Endodermal cell (in vitro differentiated cells): ENCODE measurements around the gene HOXB5. TPM values are rescaled to one million over a fixed set of nuclear protein-coding genes. Genes with fewer than 3 reads are reported as not detected.
A peak's percentile ranks its signal among the peaks of the same experiment; 100 is the strongest.

Experiments
- DNase-seq: peaks from one replicate; pipeline ENCODE4 v3.0.0-alpha.2; 2017
- H3K27ac ChIP-seq: 2 replicates; pipeline ENCODE4 v1.5.1; 2013; ENCODE audit warnings: mild to moderate bottlenecking, low read depth, low read length, moderate library complexity
- H3K27me3 ChIP-seq: 2 replicates; pipeline ENCODE4 v1.6.1; 2013; ENCODE audit warnings: mild to moderate bottlenecking, low read length, moderate library complexity; ENCODE audit not compliant: insufficient read depth, control insufficient read depth, poor library complexity, severe bottlenecking
- H3K36me3 ChIP-seq: 2 replicates; pipeline ENCODE4 v1.7.0; 2013; ENCODE audit warnings: mild to moderate bottlenecking, low read length, moderate library complexity; ENCODE audit not compliant: control insufficient read depth, insufficient read depth
- H3K4me1 ChIP-seq: one replicate; pipeline ENCODE4 v1.7.0; 2013; ENCODE audit warnings: low read length; ENCODE audit not compliant: control insufficient read depth, insufficient read depth
- H3K4me3 ChIP-seq: 2 replicates; pipeline ENCODE4 v1.5.1; 2013; ENCODE audit warnings: mild to moderate bottlenecking, low read length, moderate library complexity
- H3K9ac ChIP-seq: 2 replicates; pipeline ENCODE4 v1.6.1; 2013; ENCODE audit warnings: mild to moderate bottlenecking, low read length, moderate library complexity; ENCODE audit not compliant: poor library complexity, severe bottlenecking; ENCODE audit errors: extremely low read depth
- H3K9me3 ChIP-seq: 2 replicates; pipeline ENCODE4 v1.6.1; 2013; ENCODE audit warnings: mild to moderate bottlenecking, low read length, moderate library complexity; ENCODE audit not compliant: control insufficient read depth
- H3K27ac Mint-ChIP-seq: 2 replicates; pipeline ENCODE4 v1.8.0; 2020; ENCODE audit warnings: mixed read lengths
- H3K27me3 Mint-ChIP-seq: 2 replicates; pipeline ENCODE4 v1.8.0; 2021; ENCODE audit warnings: mild to moderate bottlenecking, mixed read lengths; ENCODE audit not compliant: insufficient read depth
- H3K36me3 Mint-ChIP-seq: 2 replicates; pipeline ENCODE4 v1.8.0; 2020; ENCODE audit warnings: low read depth, mixed read lengths
- H3K4me1 Mint-ChIP-seq: 2 replicates; pipeline ENCODE4 v1.8.0; 2020; ENCODE audit warnings: mixed read lengths
- H3K4me3 Mint-ChIP-seq: 2 replicates; pipeline ENCODE4 v1.8.0; 2020; ENCODE audit warnings: mild to moderate bottlenecking, moderate library complexity, mixed read lengths
- H3K9me3 Mint-ChIP-seq: 2 replicates; pipeline ENCODE4 v1.8.0; 2020; ENCODE audit warnings: mild to moderate bottlenecking, mixed read lengths
- CTCF ChIP-seq: fragments of 200-600 bp; sonication (generic); conservative IDR thresholded peaks from 2 replicates; pipeline ENCODE4 v1.5.0; 2021; ENCODE audit warnings: antibody characterized with exemption, mild to moderate bottlenecking
- whole genome bisulfite sequencing, 2 experiments: methylation state at CpG; one replicate each; pipeline versions ENCODE4 v1.1.5 to v1.1.7; 2013; ENCODE audit warnings: missing lambda C conversion rate in 2 of 2, mixed read lengths in 1 of 2; ENCODE audit not compliant: insufficient coverage in 1 of 2, insufficient read length in 1 of 2; 5-methylcytosine and 5-hydroxymethylcytosine counted together
- total RNA-seq, 2 donors: library from RNA; stranded (reverse); fragmentation: NEBNext Ultra II Directional in 1 of 2; extraction: Animal tissue kit (Norgen Biotek cat#: 25700) in 1 of 2; gene quantifications; 2 replicates in 1 of 2; 3 replicates in 1 of 2; pipeline ENCODE4 v1.2.1, GENCODE V29; 2021

The HOXB5 gene
- total RNA-seq, 2 donors from 2014 or later, result not detected

DNA sequence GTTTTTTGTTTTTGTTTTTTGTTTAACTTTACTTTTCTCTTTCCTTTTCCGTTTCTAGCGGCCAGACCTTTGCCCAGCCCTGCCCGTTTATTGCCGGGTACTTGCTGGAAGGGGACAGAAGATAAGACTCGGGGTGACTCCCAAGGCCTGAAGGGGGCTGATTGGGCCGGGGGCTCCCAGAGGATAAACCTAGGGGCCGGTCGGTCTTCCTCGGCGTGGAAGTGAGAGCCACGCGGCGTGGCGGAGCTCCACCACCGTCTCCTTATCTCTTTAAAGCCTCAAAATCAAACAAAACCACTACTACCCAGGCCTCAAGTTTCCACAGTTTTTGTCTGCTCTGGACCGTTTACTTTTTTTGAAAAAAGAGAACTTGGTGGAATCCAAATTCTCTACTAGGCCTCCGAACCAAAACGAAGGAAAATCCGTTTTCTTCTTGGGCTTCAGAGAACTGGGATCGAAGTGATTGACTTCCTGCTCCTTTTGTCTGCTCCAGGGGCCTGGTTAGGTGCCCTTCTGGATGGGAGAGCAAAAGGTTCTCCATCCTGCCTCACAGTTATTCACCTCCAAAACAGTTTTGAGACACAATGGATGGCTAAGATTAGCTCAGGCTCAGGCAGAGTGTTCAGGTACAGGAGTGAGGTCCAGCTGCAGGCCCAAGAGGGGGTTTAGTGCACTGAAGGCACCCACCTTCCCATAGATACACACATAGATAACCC is 41.1 kb upstream of the HOXB5 start:
- Mint-ChIP-seq H3K4me1 (no peaks in the 10 kb centered on the region), H3K4me3 (no peak overlapping the region), H3K36me3 (no peaks in the 10 kb centered on the region), H3K27me3 (peaks cover 100% of the 10 kb centered on the region), H3K27ac (no peak overlapping the region), H3K9me3 (peaks cover 2% of the 10 kb centered on the region)
- TF ChIP-seq CTCF, result no peak
- 39 to 42% methylated on average over 14 to 20 of the region's 20 CpGs for WGBS, 2 experiments
- Histone ChIP-seq H3K9ac (no peak overlapping the region), H3K27me3 (peaks cover 100% of the 10 kb centered on the region), H3K27ac (no peak overlapping the region), H3K4me1 (no peaks in the 10 kb centered on the region), H3K4me3 (no peak overlapping the region), H3K36me3 (no peaks in the 10 kb centered on the region), H3K9me3 (peaks cover 7% of the 10 kb centered on the region)
- peak; percentile 41 for DNase-seq

DNA sequence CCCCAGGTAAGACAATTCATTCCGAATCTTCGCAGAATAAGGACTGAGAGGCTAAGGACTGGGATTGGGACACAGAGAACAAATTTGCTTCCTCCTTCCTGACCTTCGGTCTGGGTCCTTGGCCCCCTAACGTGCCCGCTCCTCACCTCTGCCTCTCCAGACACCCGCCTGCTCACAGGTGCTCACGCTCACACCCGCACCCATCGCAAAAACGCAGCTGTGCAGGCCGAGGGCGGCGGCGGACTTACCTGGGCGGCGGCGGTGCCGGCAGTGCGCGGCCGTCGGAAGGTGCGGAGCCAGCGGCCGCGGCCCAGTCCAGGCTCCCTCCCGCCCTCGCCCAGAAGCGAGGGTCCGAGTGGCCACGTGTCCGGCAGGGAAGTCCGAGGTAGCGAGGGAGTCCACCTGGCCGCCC is 39.7 kb upstream of the HOXB5 start:
- H3K27me3 ChIP-seq, result peaks cover 100% of the 10 kb centered on the region
- H3K4me1 ChIP-seq, result no peaks in the 10 kb centered on the region
- H3K9ac ChIP-seq, result no peak overlapping the region
- H3K4me3 ChIP-seq, result no peak overlapping the region
- no peaks in the 10 kb centered on the region for H3K36me3 Mint-ChIP-seq
- TF ChIP-seq CTCF, result no peak
- peak; percentile 71 for DNase-seq
- no peaks in the 10 kb centered on the region for H3K4me1 Mint-ChIP-seq
- 2 to 6% methylated on average over 8 to 35 of the region's 35 CpGs for WGBS, 2 experiments
- H3K9me3 ChIP-seq, result peaks cover 7% of the 10 kb centered on the region
- H3K27ac Mint-ChIP-seq, result no peak overlapping the region
- no peak overlapping the region for H3K27ac ChIP-seq
- peaks cover 2% of the 10 kb centered on the region for H3K9me3 Mint-ChIP-seq
- H3K27me3 Mint-ChIP-seq, result peaks cover 100% of the 10 kb centered on the region
- H3K36me3 ChIP-seq, result no peaks in the 10 kb centered on the region
- H3K4me3 Mint-ChIP-seq, result no peak overlapping the region

DNA sequence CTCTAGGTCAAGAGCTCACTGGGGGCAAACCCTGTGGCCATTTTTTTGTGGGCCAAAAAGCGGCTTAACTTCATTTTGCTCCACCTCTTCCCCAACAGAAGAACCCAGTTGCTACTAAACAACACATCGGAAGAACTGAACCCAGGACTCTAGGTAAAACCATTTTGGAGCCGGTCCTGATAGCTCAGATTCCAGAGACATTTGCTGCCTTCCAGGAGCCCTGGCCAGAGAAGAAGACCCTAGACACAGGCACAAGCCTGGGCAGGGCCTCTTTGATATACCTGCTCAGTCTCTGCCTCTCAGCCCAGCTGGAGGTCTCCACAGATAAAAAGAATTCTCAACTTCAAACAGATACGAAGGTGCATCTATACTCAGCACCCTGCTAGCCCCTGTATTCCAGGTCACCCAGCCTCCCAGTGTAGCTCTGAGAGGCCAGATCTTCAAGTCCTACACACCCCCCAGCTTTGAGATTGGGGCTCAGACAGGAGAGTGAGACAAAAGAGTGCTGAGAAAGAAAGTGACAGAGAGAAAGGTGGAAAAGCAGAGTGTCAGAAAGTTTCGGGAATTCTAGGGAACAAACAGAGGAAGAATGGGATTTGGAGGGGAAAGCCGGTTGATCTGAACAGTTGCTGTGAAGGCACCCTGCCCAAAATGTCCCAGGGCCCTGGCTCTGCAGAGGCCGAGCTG is 39.1 kb upstream of the HOXB5 start:
- H3K27ac ChIP-seq, result no peak overlapping the region
- Mint-ChIP-seq H3K4me3 (no peak overlapping the region), H3K9me3 (peaks cover 2% of the 10 kb centered on the region), H3K27me3 (peaks cover 100% of the 10 kb centered on the region), H3K36me3 (no peaks in the 10 kb centered on the region), H3K4me1 (no peaks in the 10 kb centered on the region), H3K27ac (no peak overlapping the region)
- H3K27me3 ChIP-seq, result peaks cover 100% of the 10 kb centered on the region
- WGBS, 2 experiments, result 18 to 27% methylated on average over 5 to 7 of the region's 7 CpGs
- TF ChIP-seq CTCF, result no peak
- peak; percentile 61 for DNase-seq
- H3K9ac ChIP-seq, result no peak overlapping the region
- no peaks in the 10 kb centered on the region for H3K4me1 ChIP-seq
- no peak overlapping the region for H3K4me3 ChIP-seq
- H3K9me3 ChIP-seq, result peaks cover 7% of the 10 kb centered on the region
- no peaks in the 10 kb centered on the region for H3K36me3 ChIP-seq
